Frontal cortex (tissue), 4 donors: Measurements from ENCODE around the gene TBXAS1. TPM values are rescaled to one million over a fixed set of nuclear protein-coding genes. Genes with fewer than 3 reads are reported as not detected.

Experiments used
- DNase-seq, 2 donors: peaks; one replicate each; pipeline ENCODE4 v3.0.0; 2012; ENCODE audit warnings: low spot score in 2 of 2
- FAIRE-seq: peaks from 2 replicates; lab custom pipeline; 2012; peaks lifted over from hg19 to GRCh38; lab: Jason Lieb, UNC
- total RNA-seq: library from RNA; depleted of rRNA; stranded (reverse); fragments of >200 nt; gene quantifications from one replicate; pipeline ENCODE4 v1.2.3, GENCODE V29; 2014
- donor health status: control.
- donor health status: control.
- donor health status: control.

TBXAS1 gene
- total RNA-seq, 1 donor from 2014 or later = 2.9 TPM

DNA sequence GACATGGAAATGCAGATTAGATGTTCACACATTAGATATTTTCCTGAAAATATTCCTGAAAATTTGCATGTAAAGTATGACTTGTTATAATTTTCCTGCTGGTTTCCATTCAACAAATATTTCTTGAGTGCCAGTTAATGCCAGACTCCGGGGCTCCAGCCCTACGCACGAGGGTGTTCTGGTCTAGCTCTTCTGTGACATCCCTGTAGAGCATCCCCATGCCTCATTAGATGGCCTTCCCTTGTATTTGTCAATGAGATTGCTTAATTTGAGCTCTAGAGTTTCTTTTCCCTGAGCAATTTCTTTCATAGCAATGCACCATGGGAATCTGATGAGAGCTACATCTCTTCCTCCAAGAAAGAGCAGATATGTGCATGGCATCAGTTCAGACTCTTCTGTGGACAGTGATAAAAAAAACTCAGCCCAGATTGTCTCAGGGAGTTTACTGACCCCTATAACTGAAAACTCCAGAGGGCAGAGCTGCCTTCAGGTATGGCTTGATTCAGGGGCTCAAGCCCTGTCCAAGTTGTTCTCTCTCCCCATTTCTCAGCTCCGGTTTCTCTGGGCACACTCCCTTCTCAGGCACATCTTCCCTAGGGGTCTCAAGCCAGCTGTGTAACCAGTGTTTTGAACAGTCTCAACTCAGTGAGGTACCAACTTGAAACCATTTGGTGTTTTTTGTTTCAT, 137.0 kb downstream of the TBXAS1 start:
- no peak for DNase-seq
- no peak for FAIRE-seq

DNA sequence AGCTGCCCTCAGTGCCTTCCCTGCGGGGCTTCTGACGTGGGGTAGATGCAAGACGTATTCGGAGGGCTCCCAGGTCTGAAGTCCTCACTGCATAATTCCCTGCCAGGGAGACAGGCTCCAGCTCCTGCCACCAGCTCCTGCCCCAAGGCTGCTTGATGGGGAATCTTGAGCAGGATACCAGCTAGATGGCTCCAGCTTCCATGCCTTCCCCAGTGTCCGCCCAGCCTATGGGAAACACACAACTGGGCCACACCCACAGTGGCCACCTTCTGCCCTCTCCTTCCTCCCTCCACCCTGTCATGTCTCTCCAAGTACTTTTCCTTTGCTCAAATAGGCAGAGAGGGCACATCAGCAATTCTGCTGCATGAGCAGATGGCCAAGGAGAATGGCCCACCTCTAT, 137.9 kb downstream of the TBXAS1 start:
- no peak for DNase-seq
- FAIRE-seq = no peak

DNA sequence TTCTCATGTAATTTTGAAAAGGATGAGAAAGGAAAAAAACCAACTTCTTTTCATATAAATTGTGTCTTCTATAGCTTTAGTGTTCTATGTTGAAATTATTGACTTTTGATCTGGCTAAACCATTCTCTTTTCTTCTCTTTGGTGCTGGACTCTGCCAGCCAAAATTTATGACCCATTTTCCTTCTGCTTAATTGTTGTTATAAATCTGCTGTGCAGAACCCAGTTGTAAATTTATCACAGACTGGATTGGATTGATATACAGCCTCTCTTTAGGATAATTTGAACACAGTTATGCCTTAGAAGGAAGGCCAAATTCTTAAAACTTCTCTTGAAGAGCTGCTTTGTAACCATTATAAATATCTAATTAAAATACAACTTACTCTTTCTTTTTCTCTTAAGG, 139.9 kb downstream of the TBXAS1 start:
- DNase-seq = no peak
- no peak for FAIRE-seq

DNA sequence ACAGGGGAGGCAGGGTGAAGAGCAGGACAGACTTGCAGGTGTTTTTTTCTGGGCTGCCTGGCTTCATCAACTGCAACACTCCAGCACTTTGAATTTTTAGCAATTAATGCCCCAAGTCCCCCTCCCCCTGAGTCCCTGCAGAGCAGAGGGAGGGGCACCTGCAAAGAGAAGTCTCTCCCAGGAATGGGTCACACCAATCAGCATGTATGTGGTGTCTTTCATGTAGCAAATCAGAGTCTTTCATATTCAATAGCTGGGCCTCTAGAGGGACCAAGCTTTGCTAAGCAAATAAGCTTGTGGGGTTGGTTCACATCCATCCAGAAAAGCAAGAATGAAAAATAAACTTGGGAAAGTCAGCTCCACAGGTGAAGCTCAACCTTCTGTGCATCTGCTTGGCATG, 143.0 kb downstream of the TBXAS1 start:
- FAIRE-seq (no peak), DNase-seq (no peak)

DNA sequence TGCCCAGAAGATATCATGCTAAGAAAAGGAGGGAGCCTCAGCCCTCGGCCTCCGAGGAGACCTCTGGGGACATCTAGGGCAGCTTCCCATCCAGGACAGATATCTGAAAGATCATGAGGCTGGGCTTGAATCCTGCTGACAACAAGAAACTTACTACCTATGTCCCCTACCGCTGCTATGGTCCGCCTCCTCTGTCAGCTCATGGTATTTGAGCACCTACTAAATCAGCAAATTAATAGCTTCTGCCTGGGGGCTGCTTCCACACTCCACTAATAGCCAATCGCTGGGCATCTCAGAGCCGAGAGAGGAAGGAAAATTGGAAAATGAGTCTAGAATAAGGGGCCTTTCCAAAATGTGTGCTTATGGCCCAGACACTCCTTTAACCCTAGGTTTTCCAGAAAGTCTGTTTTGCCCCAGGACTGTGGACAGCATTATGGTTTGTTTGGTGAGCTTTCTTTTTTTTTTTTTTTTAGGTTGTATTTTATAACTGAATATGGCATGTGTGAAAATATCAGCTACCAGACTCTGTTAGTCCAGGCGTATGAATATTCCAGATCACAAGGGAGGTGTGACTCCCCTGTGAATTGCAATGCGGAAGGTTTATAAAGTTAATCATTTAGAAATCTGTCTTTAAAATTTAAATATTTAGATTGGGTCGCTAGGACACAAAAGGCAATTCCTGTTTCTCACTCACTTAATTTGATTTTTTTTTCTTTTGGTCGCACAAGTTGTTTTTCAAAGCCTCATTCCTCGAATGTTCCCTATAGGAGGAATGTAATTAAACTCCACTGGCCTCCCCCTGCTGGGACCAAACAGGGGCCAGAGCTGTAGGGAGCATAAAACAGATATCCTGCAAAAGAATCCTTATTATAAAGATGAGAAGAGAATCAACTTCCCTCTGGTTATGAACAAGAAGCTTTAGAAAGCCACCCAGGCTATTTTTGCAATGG, 144.3 kb downstream of the TBXAS1 start:
- no peak for DNase-seq
- FAIRE-seq = no peak

DNA sequence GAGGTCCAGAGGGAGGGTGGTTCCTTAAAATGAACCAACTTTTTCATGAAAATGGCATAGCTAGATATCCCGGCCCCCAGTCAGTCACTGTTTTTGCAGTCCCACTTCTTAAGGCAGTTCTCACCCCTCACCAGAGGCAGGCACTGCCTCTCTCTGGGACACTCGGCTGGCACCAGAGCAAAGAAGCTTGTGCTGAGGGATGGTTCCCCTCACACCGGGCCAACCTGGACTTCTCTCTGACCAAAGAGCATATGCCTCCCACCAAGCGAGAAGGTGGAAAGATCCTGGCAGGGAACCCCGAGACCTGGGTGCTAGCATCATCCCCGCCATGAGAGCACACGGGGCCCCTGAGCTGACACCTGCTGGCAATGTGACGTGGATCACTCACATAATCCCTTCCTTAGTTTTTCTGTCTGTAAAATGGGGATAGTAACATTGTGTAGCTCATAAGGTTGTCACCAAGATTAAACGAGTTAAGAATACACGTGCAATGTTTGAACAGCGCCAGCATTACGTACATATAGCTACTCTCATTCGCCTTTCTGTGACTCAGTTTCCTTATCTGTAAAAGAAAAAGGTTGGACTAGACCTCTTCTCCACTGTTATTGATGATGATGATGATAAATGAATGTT, 145.2 kb downstream of the TBXAS1 start:
- DNase-seq (no peak), FAIRE-seq (no peak)

DNA sequence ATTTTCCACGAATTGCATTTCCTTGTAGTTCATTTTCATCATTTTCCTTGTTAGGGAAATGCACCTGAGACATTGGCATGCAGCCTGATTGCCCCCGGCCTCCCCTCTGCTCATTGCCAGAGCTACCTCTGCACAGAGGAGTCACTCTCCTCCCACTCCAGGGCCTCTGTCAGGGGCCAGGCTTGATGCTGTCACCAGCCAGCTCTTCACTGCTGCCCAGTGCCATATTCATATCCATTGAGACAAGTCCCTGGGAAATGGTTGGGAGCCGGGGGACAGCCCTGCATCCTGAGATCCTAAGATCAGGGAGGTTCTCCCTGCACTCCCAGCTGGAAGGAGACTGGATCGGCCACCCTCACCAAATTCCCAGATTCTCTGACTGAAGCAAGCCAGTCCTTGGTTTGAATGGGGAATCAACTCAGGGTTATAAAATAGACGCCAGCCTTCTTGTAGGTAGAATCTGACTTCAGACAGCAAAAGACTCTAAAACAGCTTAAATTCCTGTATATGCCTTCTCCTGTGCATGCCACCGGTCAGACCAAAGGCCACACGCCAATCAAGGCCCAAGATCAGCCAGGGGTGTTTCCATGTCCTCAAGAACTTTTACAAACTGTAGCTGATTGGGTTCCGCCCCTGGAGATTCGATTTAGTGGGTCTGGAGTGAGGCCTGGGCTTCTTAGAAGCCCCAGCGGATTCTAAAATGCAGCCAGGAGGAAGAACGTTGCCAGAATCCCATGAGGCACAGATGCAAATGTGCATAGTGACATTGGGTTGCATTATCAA, 147.2 kb downstream of the TBXAS1 start:
- DNase-seq (no peak), FAIRE-seq (no peak)

DNA sequence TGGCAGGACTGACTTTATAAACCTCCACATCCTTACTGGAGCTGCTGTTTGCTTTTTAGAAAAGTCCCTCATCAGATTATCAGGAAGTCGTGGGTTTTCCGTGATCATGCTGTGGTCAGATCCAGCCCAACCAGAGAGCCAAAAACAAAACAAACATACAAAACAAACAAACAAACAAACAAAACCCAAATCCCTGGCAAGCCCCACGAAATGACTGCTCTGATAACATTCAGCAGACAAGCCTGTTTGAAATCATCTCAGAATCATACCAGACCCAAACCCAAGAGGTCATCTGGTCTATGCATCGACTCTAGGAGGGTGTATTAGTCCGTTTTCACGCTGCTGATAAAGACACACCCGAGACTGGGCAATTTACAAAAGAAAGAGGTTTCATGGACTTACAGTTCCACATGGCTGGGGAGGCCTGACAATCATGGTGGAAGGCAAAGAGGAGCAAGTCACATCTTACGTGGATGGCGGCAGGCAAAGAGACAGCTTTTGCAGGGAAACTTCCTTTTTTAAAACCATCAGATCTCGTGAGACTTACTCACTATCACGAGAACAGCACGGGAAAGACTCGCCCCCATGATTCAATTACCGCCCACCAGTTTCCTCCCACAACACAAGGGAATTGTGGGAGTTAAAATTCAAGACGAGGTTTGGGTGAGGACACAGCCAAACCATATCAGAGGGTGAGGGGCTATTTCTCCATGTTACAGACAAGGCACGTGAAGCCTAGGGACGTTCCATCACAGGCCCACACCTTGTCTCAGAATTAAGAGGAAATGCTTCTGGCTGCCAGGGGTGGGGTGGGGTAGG, 148.0 kb downstream of the TBXAS1 start:
- no peak for DNase-seq
- FAIRE-seq = no peak

DNA sequence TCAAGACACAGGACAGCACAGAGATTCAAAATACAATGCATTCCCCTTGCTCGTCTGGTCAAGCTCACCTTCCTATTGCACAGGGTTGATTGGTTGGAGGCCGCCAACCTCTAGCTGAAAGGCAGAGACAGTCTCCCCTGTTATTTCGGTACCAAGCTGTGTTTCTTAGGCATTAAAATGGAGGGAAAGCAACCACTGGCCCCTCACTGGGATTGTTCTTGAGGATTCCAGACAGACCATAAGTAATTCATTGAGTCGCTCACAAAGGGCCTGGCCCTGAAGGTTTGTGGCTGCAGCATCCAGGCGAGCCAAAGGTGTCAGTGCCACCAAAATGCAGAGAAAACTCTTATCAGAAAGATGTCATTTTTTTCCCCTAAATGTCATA, 152.4 kb downstream of the TBXAS1 start:
- FAIRE-seq (no peak), DNase-seq (no peak)

DNA sequence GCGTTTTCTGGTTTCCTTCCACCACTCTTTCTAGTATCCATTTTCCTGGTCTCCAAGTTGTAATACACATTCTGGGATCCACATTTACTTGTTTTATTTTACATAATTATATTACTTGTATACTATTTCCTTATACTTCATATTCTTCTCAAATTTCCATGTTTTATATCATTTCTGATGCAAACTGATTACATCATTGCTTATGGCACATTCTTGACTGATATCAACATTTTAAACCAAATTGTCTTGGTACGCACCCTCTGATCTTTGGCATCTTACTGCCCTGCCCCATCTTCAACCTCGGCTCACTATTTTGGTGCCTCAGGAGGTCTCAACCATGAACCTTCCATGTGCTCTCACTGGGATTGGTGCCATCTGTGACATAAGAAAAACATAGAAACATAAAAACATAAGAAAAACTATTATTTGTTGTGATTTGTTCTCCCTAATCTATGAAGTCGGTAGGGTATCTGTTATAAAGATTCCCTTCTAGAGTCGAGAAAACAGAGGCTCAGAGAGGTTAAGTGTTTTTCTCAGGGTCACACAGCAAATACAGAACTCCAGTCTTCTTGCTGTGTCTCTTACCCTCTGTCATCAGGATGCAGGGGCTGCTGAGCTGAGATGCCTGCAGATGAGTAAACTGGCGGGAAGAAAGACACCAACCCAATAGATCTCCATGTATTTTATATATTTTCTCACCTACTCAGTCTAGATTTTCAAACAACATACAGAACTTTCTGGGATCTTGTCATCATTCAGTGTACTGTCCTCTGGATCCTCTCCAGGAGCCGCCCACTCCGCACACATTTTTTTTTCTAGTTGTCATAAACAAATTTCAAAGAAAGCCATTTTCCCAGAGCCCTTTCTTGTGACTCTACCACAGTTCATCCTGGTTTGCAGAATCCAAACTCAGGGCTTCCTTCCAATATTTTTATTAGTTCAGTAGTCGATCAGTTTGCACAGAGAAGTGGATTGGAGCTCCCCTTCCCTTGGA, 154.2 kb downstream of the TBXAS1 start:
- no peak for FAIRE-seq

DNA sequence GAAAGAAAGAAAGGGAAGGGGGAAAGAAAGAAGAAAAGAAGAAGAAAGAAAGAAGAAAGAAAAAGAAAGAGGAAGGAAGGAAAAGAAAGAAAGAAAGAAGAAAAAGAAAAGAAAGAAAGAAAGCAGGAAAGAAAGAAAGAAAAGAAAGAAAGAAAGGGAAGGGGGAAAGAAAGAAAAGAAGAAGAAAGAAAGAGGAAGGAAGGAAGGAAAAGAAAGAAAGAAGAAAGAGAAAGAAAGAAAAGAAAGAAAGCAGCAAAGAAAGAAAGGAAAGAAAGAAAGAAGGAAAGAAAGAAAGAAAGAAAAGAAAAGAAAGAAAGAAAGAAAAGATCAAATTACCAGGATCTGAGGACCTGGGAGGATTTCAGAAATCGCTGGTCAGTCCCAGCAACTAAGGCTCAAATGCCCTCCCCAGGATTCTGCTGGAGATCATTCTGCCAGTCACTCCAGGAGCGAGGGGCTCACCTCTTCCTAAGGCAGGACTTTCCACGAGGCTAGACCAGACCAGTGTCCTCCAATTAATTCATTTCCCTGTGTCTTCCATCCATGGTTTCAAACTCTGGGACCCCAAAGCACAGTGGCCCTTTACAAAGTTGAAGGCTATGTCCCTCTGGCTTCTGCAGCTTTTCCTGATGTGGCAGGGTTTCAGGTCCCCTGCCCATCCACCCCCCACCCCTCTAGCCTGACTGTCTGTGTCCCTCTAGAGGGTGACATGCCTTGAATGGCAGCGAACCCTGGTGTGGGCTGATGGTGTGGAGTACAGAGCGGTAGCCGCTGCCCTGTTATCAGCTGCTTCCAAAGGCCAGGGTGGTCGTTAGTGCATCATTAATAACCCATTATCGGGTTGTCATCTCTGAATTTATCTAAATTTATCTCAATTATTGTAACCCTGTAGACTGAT, 155.8 kb downstream of the TBXAS1 start:
- FAIRE-seq = no peak
- DNase-seq = no peak

More for the DNA sequence above, 154.2 kb downstream of the TBXAS1 start:
- no peak for DNase-seq

DNA sequence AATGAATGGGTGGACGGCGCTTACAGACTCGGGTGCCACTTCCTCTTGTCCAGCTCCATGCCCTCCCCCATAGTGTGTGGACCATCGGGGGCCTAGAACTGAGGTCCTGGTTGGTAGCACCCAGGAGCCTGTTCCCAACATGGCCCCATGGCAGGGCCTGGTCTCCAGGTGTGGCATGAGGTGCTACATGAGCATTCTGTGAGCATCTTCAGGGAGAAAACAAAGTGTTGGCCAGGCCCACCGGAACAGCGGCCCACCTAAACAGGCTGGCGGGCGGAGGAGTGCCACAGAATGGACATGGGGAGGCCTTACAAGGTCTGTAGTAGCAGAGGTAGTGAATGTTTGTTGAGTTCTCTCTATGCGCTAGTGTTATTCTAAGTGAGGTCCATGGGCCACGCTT, 156.7 kb downstream of the TBXAS1 start:
- FAIRE-seq = no peak
- no peak for DNase-seq

DNA sequence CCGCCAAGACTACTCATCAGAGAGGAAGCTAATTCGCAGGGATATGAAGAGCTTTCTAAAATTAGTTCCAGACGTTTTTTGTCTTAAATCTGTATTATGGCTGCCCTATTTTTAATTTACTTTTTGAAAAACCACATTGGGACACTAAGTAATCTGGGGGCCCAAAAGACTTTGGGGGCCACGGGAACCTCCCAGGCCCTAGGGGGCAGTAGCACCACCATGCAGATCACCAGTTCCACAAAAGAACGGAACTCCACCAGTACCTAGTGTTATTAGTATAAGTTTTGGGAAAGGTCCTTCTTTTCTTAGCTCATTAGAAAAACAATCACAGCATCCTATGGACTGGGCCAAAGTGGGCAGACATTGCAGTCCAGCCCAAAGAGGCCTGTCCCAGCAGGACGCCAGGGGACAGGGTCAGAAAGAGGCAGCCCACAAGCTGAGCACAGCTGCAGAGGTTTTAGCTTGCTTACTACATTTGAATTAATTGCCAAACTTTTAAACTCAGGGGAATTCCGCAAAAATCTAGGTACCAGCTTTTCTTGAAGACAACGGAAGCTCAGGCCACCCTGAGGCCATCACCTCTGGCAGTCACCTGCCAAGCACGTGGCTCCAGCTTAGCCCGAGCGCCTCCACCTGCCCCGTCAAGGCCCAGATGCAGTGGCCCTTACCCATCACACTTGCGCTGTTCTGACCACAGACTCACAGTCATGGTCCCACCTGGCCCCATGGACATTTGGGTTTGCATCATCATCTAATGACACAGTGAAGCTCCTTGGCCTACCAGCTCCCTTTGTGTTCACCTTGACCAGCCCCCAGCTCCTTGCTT, 158.8 kb downstream of the TBXAS1 start:
- no peak for FAIRE-seq
- no peak for DNase-seq

DNA sequence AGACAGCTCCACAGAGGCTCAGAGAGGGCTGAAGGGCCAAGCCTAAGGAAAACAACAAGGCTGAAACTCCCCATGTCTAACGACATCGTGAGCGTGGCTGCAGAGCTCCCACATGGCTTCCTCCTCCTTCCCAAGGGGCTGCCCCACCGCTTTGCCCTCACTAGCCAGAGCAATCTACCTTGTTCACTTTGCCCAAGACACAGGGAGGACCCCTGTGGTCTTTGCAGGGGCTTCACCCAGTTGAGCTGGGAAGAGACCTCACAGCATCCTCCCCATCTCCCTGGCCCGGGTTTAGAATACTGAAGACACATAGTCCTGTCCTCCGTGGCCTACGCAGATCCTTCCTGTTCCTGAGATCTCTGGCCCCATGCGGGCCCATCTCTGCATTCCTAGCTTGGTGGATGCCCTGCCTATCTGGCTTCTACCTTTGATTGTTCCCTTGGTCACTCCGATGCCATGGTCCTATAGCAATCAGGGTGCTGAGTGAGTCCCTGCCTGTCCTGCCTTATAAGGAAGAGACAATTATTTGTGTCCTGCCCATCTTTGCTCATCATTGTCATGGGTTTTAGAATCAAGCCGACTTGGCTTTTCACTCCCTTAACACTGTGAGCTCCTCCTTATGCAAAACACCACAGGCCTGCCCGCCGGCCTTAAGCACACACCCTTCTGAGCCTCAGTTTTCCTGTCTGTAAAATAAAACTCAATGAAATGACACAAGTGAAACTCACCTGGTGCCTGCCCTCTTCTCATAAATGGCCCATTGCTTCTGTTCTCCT, 160.5 kb downstream of the TBXAS1 start:
- no peak for DNase-seq
- FAIRE-seq = no peak

DNA sequence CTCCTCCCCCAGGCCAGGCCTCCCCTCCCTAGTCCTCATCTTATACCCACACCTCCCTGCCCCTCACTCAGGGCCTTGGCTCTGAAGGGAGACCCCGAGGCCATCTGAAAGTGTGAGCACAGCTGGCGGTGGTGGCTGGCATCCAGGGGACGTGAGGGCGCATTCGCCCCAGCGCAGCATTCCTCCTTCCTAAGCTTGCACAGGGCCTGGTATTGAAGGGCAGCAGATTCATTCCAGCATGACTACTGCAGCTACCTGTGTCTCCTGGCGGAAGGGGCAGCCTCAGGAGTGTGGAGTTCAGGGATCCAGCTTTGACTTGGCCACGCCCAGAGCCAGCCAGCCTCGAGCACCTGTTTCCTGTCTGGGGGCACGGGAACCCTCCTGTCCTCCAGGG, 161.1 kb downstream of the TBXAS1 start:
- FAIRE-seq (no peak), DNase-seq (no peak)
